ENCODE results near the gene UBAC1.
"Not testable (repeated sequence)": the region's sequence is repeated elsewhere in the genome, so short reads cannot be mapped to it uniquely, and the experiment has no call there.

UBAC1 gene

GRCh38 chr9:135976944-135977343 lies 15.8 kb upstream of the UBAC1 start:
- no peak for DNase-seq

GRCh38 chr9:135976531-135976930 lies 15.4 kb upstream of the UBAC1 start:
- DNase-seq: no peak

GRCh38 chr9:135975834-135976233 lies 14.7 kb upstream of the UBAC1 start:
- DNase-seq: no peak

GRCh38 chr9:135974220-135974573 lies 13.0 kb upstream of the UBAC1 start:
- DNase-seq: no peak

GRCh38 chr9:135973277-135974219 lies 12.4 kb upstream of the UBAC1 start:
- DNase-seq: no peak

DNA sequence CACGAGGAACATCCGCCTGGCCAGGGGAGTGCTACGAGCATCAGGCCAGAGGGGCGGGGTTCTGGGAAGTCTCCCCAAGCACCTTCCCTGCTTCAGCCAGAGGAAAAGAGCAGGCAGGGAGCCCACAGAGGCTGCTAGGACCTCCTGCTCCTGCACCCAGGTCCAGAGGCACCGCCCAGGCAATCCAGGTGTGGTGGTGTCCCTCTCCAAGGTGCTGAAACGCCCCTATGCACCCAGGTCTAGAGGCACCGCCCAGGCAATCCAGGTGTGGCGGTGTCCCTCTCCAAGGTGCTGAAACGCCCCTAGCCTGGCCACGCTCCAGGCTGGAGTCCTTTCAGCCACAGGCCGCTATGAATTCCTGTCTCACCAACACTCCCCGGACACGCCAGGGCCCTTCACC lies 10.7 kb upstream of the UBAC1 start:
- no peak for DNase-seq

DNA sequence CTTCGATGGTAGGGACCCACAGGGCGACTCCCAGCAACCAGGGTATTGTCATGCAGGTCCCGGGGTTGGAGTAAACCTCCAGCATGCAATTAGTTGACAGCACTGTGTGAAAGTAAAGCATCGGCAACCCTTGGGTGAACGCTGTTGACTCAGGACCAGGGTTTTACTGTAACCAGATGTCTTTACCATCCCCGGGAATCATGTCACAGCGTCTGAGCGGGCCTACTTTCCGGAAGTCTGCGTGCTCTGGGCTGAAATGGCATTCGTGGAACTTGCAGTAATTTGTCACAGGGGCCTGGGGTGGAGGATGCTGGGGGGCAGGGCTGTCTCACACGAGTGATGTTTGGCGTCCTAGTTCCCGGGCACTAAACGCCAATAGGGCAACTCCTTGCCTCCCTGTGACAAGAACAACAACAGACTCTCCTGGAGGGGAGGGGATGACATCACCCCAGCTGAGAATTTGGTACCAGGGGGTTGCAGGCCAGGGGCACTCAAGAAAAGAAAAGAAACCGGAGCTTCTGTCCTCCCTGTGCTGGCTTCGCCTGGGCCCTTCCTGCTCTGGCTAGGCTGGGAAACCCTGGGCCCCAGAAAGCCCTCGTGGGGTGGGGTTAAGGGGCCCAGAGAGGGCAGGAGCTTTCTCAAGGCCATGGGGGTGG lies 10.1 kb upstream of the UBAC1 start:
- DNase-seq: no peak

DNA sequence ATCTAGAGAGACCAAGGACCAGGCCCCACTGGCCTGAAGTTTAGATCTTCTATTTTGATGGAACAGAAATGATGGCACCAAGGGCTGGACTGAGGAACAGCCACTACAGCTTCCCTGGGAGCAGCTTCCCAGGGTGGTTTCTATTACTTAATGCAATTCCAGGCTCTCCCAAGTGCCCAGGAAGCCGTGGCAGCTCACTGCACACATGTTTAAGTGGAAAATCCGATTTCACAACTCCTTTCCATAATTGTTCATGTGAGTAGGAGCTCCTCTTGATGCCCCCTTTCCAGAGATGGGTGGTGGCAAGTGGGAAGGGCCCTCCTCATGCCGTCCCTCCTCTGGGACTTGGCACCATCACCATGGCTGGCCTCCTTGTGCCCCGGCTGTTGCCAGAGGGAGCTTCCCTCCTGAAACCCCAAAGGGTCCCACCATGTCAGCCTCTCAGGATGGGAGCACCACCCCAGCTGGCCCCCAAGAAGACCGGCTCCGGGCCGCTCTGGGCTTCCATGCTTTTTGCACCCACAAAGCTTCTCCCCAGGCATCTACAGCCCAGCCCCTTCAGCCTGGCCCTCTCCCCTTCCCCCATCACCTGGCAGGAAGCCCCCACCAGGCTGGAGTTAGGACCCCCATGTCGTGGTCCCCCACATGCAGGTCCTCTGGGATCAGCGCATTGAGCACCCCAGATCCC lies 9.1 kb upstream of the UBAC1 start:
- DNase-seq: no peak

- no peak for DNase-seq
Observed at GRCh38 chr9:135969064-135969683, 8.0 kb upstream of the UBAC1 start.

GRCh38 chr9:135968601-135969000 lies 7.4 kb upstream of the UBAC1 start:
- no peak for DNase-seq

GRCh38 chr9:135968083-135968476 lies 6.9 kb upstream of the UBAC1 start:
- DNase-seq: no peak

GRCh38 chr9:135966916-135967260 lies 5.7 kb upstream of the UBAC1 start:
- DNase-seq: not testable (repeated sequence)

DNA sequence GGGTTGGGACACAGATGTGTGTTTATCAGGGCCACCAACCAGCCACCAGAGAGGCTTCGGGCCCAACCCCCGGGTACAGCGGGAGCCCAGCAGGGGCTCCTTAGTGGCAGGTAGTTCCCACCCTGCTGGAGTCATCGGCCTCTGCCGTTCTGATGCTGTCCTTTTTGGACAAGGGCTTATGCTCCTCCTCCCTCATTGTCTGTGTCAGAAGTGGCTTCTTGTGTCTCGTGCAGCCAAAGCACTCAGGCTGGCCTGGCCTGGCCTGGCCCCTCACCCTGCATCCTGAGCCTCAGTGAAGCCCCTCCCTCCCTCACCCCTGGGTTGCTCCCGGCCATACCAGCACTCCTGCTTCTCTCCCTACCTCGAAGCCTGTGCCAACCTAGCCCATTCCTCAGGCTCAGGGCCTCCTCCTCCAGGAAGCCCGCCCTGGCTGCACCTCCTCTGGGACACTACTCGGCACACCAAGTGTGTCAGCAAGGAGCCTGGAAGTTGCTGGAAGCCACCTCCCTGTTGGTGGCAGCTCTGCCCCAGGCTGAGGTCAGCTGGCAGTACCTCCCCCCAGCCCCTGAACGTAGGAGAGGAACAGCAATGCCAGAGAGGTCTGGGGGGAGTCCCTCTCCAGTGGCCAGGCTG lies 4.1 kb upstream of the UBAC1 start:
- DNase-seq: no peak

DNA sequence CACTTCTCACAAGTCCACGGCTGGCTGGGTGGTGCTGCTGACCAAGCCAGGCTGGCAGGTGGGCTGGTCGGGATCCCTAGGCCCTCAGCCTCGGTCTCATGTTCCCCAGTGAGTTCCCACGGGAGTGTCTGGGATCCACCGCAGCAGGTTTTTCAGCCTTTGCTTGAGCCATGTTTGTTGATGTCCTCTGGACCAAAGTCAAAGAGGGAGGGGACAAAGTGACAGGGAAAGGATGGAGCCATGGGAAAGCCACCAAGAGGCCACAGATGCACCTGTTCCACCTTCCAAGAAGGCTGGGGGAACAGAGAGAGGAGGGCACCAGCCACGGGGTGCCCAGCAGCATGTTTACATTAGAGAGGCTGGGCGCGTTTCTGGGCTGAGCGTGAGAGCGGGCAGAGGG lies 2.8 kb upstream of the UBAC1 start:
- DNase-seq: no peak

DNA sequence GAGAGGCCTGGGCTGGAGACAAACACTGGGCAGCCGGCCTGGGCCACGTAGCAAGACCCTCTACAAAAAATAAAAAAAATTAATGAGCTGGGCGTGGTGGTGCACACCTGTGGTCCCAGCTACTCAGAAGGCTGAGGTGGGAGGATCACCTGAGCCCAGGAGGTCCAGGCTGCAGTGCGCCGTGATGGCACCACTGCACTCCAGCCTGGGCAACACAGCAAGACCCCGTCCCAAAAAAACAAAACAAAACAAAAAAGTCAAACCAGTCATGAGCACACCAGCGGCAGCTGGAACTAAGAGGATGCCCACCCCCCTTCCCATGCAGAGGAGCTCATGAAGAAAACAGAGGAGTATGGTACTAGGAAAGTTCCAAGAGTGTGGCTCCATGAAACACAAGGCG lies 2.2 kb upstream of the UBAC1 start:
- no peak for DNase-seq

- no peak for DNase-seq
Observed at GRCh38 chr9:135962696-135963307, 1.6 kb upstream of the UBAC1 start.

- no peak for DNase-seq
Observed at GRCh38 chr9:135961811-135962695, 880 bp upstream of the UBAC1 start.

- no peak for DNase-seq
Observed at GRCh38 chr9:135960411-135961276, 529 bp downstream of the UBAC1 start.

DNA sequence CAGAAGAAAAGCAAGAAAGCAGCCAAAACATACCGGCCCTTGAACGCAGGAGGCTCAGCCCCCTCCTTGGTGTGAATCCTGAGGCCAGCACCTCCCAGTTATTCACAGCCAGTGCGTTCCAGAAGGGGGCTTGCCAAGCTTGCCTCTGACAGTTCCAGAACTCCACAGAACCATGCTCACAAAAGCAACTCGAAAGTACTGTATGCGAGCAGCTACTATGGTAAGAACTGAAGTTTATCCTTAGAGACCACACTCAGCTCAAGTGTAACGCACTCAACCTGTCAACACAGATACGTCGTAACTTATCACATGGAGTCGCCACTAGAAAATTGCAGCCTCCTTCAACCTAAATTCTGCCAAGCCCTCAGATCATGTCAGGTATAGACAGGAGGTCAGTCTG lies 1.4 kb downstream of the UBAC1 start:
- no peak for DNase-seq

- no peak for DNase-seq
Observed at GRCh38 chr9:135958485-135958884, 2.7 kb downstream of the UBAC1 start.

Measured in COR-L47 (cell line).